Mammary epithelial cell (primary cell): Measurements from ENCODE around the gene HEBP2.

ENCODE experiments used
- CTCF ChIP-seq, 2 donors: IDR thresholded peaks in 1 of 2; conservative IDR thresholded peaks in 1 of 2; 2 replicates each; pipeline ENCODE4 v1.5.1; 2011 to 2012; ENCODE audit warnings: inconsistent platforms in 2 of 2, low read length in 2 of 2, mild to moderate bottlenecking in 2 of 2, control low read depth in 1 of 2, low read depth in 1 of 2; ENCODE audit not compliant: insufficient read depth in 1 of 2; ENCODE audit errors: extremely low read depth in 1 of 2
- EZH2 ChIP-seq: IDR thresholded peaks from 2 replicates; pipeline ENCODE4 v1.6.1; 2012; ENCODE audit warnings: low read length, inconsistent platforms, borderline replicate concordance

- TF ChIP-seq CTCF (conservative IDR thresholded peaks at IDR 0.05 in 1 of 2, IDR thresholded peaks at IDR 0.05 in 1 of 2; ENCODE audit: extremely low read depth in 1 of 2, insufficient read depth in 1 of 2, low read depth in 1 of 2, low read length in 2 of 2), result no peak
- TF ChIP-seq EZH2, result no peak
These were observed 63.9 kb downstream of the HEBP2 start for GRCh38 chr6:138467901-138468300.
